ENCODE measurements around the gene MPC2. TPM values are rescaled to one million over a fixed set of nuclear protein-coding genes. Genes with fewer than 3 reads are reported as not detected.

The MPC2 gene
- total RNA-seq, 1 donor from 2014 or later, result 33.7 TPM

DNA sequence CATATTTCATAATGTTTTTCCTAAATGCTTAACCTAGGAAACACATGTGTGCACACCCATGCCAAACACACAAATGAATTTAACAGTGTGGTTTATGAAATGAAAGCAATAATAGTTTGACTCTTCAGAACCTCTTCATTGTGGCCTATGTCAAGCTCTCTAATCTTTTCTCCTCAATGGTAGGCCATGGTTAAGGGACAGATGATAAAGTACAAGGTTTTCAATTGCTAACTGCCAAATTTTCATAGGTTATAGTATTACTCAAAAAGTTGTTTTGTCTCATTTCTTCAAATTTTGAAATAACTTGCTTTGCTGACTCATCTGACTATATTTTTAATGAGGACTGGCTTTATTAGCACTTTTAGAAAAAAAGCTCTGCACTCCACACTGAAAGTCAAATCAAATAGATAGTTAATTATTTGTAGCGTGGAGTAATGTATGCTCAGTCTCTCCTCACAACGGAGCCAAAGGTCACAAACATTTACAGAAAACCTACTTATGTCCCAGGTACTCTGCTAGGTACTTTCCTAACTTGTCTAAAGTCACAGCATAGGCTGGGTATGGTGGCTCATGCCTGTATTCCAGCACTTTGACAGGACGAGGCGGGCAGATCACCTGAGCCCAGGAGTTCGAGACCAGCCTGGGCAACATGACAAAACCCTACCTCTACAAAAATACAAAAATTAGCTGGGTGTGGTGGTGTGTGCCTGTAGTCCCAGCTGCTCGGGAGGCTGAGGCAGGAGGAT is 19.9 kb downstream of the MPC2 start:
- Mint-ChIP-seq H3K36me3 (ENCODE audit: low read depth, unreplicated experiment) (peaks cover 3% of the 10 kb centered on the region), H3K4me3 (ENCODE audit: unreplicated experiment) (no peak overlapping the region), H3K9me3 (ENCODE audit: unreplicated experiment) (no peaks in the 10 kb centered on the region), H3K27ac (ENCODE audit: unreplicated experiment) (no peak overlapping the region), H3K27me3 (ENCODE audit: unreplicated experiment) (no peaks in the 10 kb centered on the region), H3K4me1 (ENCODE audit: unreplicated experiment) (no peaks in the 10 kb centered on the region)
- DNase-seq (ENCODE audit: low spot score), result no peak
- TF ChIP-seq, protein P1, sequence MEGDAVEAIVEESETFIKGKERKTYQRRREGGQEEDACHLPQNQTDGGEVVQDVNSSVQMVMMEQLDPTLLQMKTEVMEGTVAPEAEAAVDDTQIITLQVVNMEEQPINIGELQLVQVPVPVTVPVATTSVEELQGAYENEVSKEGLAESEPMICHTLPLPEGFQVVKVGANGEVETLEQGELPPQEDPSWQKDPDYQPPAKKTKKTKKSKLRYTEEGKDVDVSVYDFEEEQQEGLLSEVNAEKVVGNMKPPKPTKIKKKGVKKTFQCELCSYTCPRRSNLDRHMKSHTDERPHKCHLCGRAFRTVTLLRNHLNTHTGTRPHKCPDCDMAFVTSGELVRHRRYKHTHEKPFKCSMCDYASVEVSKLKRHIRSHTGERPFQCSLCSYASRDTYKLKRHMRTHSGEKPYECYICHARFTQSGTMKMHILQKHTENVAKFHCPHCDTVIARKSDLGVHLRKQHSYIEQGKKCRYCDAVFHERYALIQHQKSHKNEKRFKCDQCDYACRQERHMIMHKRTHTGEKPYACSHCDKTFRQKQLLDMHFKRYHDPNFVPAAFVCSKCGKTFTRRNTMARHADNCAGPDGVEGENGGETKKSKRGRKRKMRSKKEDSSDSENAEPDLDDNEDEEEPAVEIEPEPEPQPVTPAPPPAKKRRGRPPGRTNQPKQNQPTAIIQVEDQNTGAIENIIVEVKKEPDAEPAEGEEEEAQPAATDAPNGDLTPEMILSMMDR (IDR thresholded peaks at IDR 0.05; ENCODE audit: unreplicated experiment), result no peak

DNA sequence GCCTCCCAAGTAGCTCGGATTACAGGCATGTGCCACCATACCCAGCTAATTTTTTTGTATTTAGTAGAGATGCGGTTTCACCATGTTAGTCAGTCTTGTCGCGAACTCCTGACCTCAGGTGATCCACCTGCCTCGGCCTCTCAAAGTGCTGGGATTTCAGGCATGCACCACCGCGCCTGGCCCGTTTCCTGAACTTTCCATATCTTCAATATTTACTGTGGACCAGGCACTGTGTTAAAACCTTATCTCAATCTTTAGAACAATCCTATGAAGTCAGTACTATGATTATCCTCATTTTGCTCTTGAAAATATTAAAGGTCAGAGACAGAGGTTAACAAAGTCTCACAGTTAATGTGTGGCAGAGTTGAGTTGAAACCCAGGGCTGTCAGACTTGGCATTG is 21.3 kb downstream of the MPC2 start:
- no peak for DNase-seq (ENCODE audit: low spot score)
- Mint-ChIP-seq H3K27ac (ENCODE audit: unreplicated experiment) (no peak overlapping the region), H3K4me1 (ENCODE audit: unreplicated experiment) (peaks cover 2% of the 10 kb centered on the region), H3K4me3 (ENCODE audit: unreplicated experiment) (no peak overlapping the region), H3K36me3 (ENCODE audit: low read depth, unreplicated experiment) (peaks cover 4% of the 10 kb centered on the region), H3K27me3 (ENCODE audit: unreplicated experiment) (no peaks in the 10 kb centered on the region), H3K9me3 (ENCODE audit: unreplicated experiment) (no peaks in the 10 kb centered on the region)
- TF ChIP-seq, protein P1 (IDR thresholded peaks at IDR 0.05; ENCODE audit: unreplicated experiment), result no peak

DNA sequence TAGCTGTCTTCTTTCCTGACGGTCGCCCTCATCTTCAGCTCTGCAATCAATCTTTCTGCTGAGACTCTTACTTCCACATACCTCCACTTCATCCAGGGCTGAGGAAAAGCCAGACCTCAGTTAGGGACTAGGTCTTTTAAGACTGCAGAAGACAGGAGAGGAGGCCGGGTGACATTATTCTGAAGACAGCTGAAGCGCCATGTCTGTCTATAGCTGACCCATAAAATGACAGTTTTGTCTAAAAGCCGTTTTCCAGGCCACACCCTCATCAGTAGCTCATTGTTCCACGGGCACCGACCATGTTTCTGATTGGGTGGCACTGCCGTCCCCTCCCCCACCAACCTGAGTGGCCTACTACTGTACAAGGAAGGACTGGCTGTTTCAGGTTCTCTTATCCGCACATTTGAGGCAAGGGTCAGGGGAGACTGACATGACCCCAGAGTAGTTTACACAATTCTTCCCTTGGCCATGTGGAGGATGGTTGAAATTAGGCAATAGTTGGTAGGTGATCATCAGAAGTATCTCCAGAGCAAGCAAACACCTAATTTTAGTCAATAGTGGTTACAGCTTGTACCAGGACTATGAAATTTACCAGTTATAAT is 22.9 kb downstream of the MPC2 start, which contains the start of gene ADCY10:
TSS of gene ADCY10 (minus strand) at position 240 of the 602 bp plus-strand sequence. CDS start 8,994 bp downstream, outside the sequence.
- no peak within 1 kb of the TSS for H3K27ac Mint-ChIP-seq (ENCODE audit: unreplicated experiment)
- H3K4me1 Mint-ChIP-seq (ENCODE audit: unreplicated experiment), result peaks cover 2% of the 10 kb centered on the region
- TF ChIP-seq, protein P1 (IDR thresholded peaks at IDR 0.05; ENCODE audit: unreplicated experiment), result no peak
- no peak within 1 kb of the TSS for H3K4me3 Mint-ChIP-seq (ENCODE audit: unreplicated experiment)
- H3K9me3 Mint-ChIP-seq (ENCODE audit: unreplicated experiment), result peaks cover 5% of the 10 kb centered on the region
- DNase-seq (ENCODE audit: low spot score), result no peak
- H3K36me3 Mint-ChIP-seq (ENCODE audit: low read depth, unreplicated experiment), result peaks cover 12% of the 10 kb centered on the region
- H3K27me3 Mint-ChIP-seq (ENCODE audit: unreplicated experiment), result no peaks in the 10 kb centered on the region

DNA sequence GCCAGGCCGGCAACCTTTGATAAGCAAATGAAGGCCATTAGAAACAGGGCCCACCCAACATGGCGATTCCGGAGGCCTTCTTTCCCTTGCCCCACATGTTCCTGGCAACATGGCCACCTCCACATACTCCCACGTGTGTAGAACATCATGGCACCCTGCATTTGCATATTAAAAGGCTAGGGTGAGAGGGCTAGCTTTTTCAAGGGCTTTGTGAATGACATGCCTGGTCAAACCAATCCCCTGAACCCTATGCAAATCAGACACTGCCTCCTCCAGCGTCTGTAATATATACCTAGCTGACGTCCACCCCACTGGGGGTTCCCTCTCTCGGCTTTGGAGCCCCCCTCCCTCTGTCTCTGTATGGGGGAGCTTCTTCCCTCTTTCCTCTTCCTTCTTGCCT is 24.6 kb downstream of the MPC2 start:
- no peak for DNase-seq (ENCODE audit: low spot score)
- H3K4me3 Mint-ChIP-seq (ENCODE audit: unreplicated experiment), result no peak overlapping the region
- no peaks in the 10 kb centered on the region for H3K27me3 Mint-ChIP-seq (ENCODE audit: unreplicated experiment)
- H3K9me3 Mint-ChIP-seq (ENCODE audit: unreplicated experiment), result peaks cover 5% of the 10 kb centered on the region
- peaks cover 2% of the 10 kb centered on the region for H3K4me1 Mint-ChIP-seq (ENCODE audit: unreplicated experiment)
- peaks cover 12% of the 10 kb centered on the region for H3K36me3 Mint-ChIP-seq (ENCODE audit: low read depth, unreplicated experiment)
- TF ChIP-seq, protein P1 (IDR thresholded peaks at IDR 0.05; ENCODE audit: unreplicated experiment), result no peak
- no peak overlapping the region for H3K27ac Mint-ChIP-seq (ENCODE audit: unreplicated experiment)

DNA sequence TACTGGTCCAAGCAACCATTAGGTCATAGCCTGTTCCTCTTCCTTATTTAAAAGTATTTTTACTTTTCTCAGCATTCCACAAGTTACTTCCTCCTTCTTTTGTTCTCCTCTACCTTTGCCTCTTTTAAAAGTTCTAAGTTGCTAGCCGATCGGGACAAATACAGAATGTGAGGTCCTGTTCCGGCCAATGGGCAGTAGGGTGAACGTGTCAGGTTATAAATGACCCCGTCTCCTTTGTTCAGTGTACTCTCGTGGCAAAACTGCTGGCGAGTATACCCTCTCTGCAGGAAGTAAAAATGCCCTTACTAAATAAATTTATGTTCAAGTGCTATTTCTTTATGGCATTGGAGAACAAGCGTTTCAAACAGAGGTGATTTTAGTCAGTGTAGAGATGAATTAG is 25.5 kb downstream of the MPC2 start:
- H3K27me3 Mint-ChIP-seq (ENCODE audit: unreplicated experiment), result no peaks in the 10 kb centered on the region
- H3K9me3 Mint-ChIP-seq (ENCODE audit: unreplicated experiment), result peaks cover 5% of the 10 kb centered on the region
- H3K36me3 Mint-ChIP-seq (ENCODE audit: low read depth, unreplicated experiment), result peaks cover 12% of the 10 kb centered on the region
- no peak for DNase-seq (ENCODE audit: low spot score)
- no peak overlapping the region for H3K27ac Mint-ChIP-seq (ENCODE audit: unreplicated experiment)
- TF ChIP-seq, protein P1 (IDR thresholded peaks at IDR 0.05; ENCODE audit: unreplicated experiment), result no peak
- peaks cover 2% of the 10 kb centered on the region for H3K4me1 Mint-ChIP-seq (ENCODE audit: unreplicated experiment)
- no peak overlapping the region for H3K4me3 Mint-ChIP-seq (ENCODE audit: unreplicated experiment)
